GM18870 (cell line): ENCODE data around the gene ALB.

ENCODE experiments used
- ATAC-seq: cut with Tn5 transposase; IDR thresholded peaks from one replicate; pipeline ENCODE4 v1.9.1; 2021; ENCODE audit warnings: moderate library complexity; ENCODE audit not compliant: unreplicated experiment

Gene ALB

GRCh38 chr4:73448448-73449203 lies 44.5 kb downstream of the ALB start:
- ATAC-seq = no peak

GRCh38 chr4:73450398-73451004 lies 46.4 kb downstream of the ALB start:
- no peak for ATAC-seq

GRCh38 chr4:73451404-73451803 lies 47.3 kb downstream of the ALB start:
- ATAC-seq = no peak

GRCh38 chr4:73451981-73452747 lies 48.1 kb downstream of the ALB start:
- ATAC-seq = no peak

- ATAC-seq = no peak
Observed at GRCh38 chr4:73452953-73453700, 49.0 kb downstream of the ALB start.

GRCh38 chr4:73453701-73454005 lies 49.6 kb downstream of the ALB start:
- ATAC-seq = no peak

GRCh38 chr4:73454920-73455319 lies 50.8 kb downstream of the ALB start:
- no peak for ATAC-seq

GRCh38 chr4:73456177-73457022 lies 52.3 kb downstream of the ALB start:
- no peak for ATAC-seq

- no peak for ATAC-seq
Observed at GRCh38 chr4:73458184-73459047, 54.3 kb downstream of the ALB start.

GRCh38 chr4:73459048-73459421 lies 54.9 kb downstream of the ALB start:
- no peak for ATAC-seq

GRCh38 chr4:73460913-73461522 lies 56.9 kb downstream of the ALB start:
- no peak for ATAC-seq

- ATAC-seq = no peak
Observed at GRCh38 chr4:73468170-73468569, 64.1 kb downstream of the ALB start.

GRCh38 chr4:73470728-73471127 lies 66.6 kb downstream of the ALB start:
- ATAC-seq = no peak
